B cell (primary cell): ENCODE data around the gene ERMARD. TPM values are rescaled to one million over a fixed set of nuclear protein-coding genes. Genes with fewer than 3 reads are reported as not detected.

Source experiments
- ATAC-seq: fragments of 200-7000 bp; cut with Tn5 transposase; one replicate; pipeline ENCODE4 v1.10.0; 2021; ENCODE audit warnings: low read depth, mild to moderate bottlenecking, moderate number of reproducible peaks, moderate library complexity
- CTCF ChIA-PET: fragments of 350-600 bp; sonication (Branson Sonifier 250); formaldehyde crosslinking; loops from one replicate; lab custom pipeline; 2021; ENCODE audit warnings: antibody characterized with exemption, inconsistent platforms; lab: Charles Lee
- POLR2A ChIA-PET: fragments of 350-600 bp; sonication (Branson Sonifier 250); formaldehyde crosslinking; loops from one replicate; lab custom pipeline; 2021; ENCODE audit warnings: antibody characterized with exemption; lab: Charles Lee
- DNase-seq: peaks from one replicate; pipeline ENCODE4 v3.0.0; 2013
- H2AFZ ChIP-seq: 2 replicates; pipeline ENCODE4 v1.6.1; 2012; ENCODE audit warnings: mild to moderate bottlenecking, low read depth, low read length; ENCODE audit not compliant: insufficient read depth, poor library complexity, severe bottlenecking
- H3K27ac ChIP-seq, 2 donors: 1 replicate in 1 of 2; 2 replicates in 1 of 2; pipeline ENCODE4 v1.5.1; 2012 to 2013; ENCODE audit warnings: low read length in 2 of 2, mild to moderate bottlenecking in 2 of 2, moderate library complexity in 1 of 2
- H3K27me3 ChIP-seq, 4 experiments: fragments of 200-600 bp in 1 of 4; sonication (generic) in 1 of 4; replicated peaks in 1 of 4; 1 replicate in 2 of 4; 2 replicates in 2 of 4; pipeline versions ENCODE4 v1.6.1 to v1.7.0; 2013 to 2016; ENCODE audit warnings: low read length in 3 of 4, mild to moderate bottlenecking in 2 of 4, mixed read lengths in 1 of 4, moderate library complexity in 1 of 4; ENCODE audit not compliant: insufficient read depth in 4 of 4, control insufficient read depth in 3 of 4; ENCODE audit errors: control extremely low read depth in 1 of 4
- H3K36me3 ChIP-seq, 2 experiments: replicated peaks in 1 of 2; 1 replicate in 1 of 2; 2 replicates in 1 of 2; pipeline versions ENCODE4 v1.6.1 to v1.7.1; 2013; ENCODE audit warnings: low read length in 1 of 2; ENCODE audit not compliant: insufficient read depth in 2 of 2, control insufficient read depth in 1 of 2; ENCODE audit errors: control extremely low read depth in 1 of 2, extremely low read depth in 1 of 2
- H3K4me1 ChIP-seq, 2 donors: fragments of 200-600 bp in 1 of 2; sonication (generic) in 1 of 2; 1 replicate in 1 of 2; 2 replicates in 1 of 2; pipeline versions ENCODE4 v1.5.1 to v1.6.1; 2013 to 2017; ENCODE audit warnings: low read length in 2 of 2; ENCODE audit not compliant: control insufficient read depth in 2 of 2, insufficient read depth in 2 of 2
- H3K4me2 ChIP-seq: replicated peaks from 2 replicates; pipeline ENCODE3; 2012; ENCODE audit warnings: mild to moderate bottlenecking, low read depth, low read length; ENCODE audit not compliant: poor library complexity, severe bottlenecking
- H3K4me3 ChIP-seq, 5 experiments: fragments of 200-600 bp in 1 of 5; sonication (generic) in 1 of 5; 1 replicate in 3 of 5; 2 replicates in 2 of 5; pipeline versions ENCODE4 v1.5.1 to v1.7.0; 2011 to 2016; ENCODE audit warnings: low read length in 4 of 5, mild to moderate bottlenecking in 4 of 5, low read depth in 2 of 5, control low read depth in 1 of 5, moderate library complexity in 1 of 5; ENCODE audit not compliant: insufficient read depth in 1 of 5; ENCODE audit errors: control extremely low read depth in 1 of 5, extremely low read depth in 1 of 5
- H3K79me2 ChIP-seq: fragments of 200-600 bp; sonication (generic); one replicate; pipeline ENCODE4 v1.6.0; 2016; ENCODE audit warnings: low read length; ENCODE audit not compliant: control insufficient read depth, insufficient read depth
- H3K9ac ChIP-seq: fragments of 200-600 bp; sonication (generic); 2 replicates; pipeline ENCODE4 v1.6.1; 2017; ENCODE audit warnings: mild to moderate bottlenecking, low read length, moderate library complexity
- H3K9me3 ChIP-seq, 3 donors: one replicate each; pipeline versions ENCODE4 v1.6.1 to v1.7.1; 2013; ENCODE audit warnings: low read length in 2 of 3; ENCODE audit not compliant: control insufficient read depth in 2 of 3, insufficient read depth in 1 of 3; ENCODE audit errors: control extremely low read depth in 1 of 3
- H4K20me1 ChIP-seq: 2 replicates; pipeline ENCODE4 v1.6.0; 2012; ENCODE audit warnings: mild to moderate bottlenecking, low read length; ENCODE audit not compliant: insufficient read depth, control insufficient read depth, poor library complexity, severe bottlenecking
- H3K27ac Mint-ChIP-seq: one replicate; pipeline ENCODE4 v1.8.0; 2021; ENCODE audit warnings: mixed read lengths
- H3K27me3 Mint-ChIP-seq: one replicate; pipeline ENCODE4 v1.8.0; 2021; ENCODE audit warnings: mixed read lengths
- H3K4me1 Mint-ChIP-seq: one replicate; pipeline ENCODE4 v1.8.0; 2021; ENCODE audit warnings: mixed read lengths
- H3K4me3 Mint-ChIP-seq: one replicate; pipeline ENCODE4 v1.8.0; 2021; ENCODE audit warnings: mixed read lengths
- H3K9me3 Mint-ChIP-seq: one replicate; pipeline ENCODE4 v1.8.0; 2022; ENCODE audit warnings: mixed read lengths; ENCODE audit not compliant: insufficient read depth
- CTCF ChIP-seq: fragments of 200-600 bp; IDR thresholded peaks from one replicate; pipeline ENCODE4 v1.8.0; 2022; ENCODE audit warnings: antibody characterized with exemption, mild to moderate bottlenecking
- EZH2 ChIP-seq: IDR thresholded peaks from 2 replicates; pipeline ENCODE4 v1.6.1; 2012; ENCODE audit warnings: borderline replicate concordance, low read depth, mild to moderate bottlenecking, moderate library complexity, low read length; ENCODE audit not compliant: insufficient read depth, poor library complexity, severe bottlenecking
- WGBS: methylation state at CpG from one replicate; pipeline ENCODE4 v1.1.5; 2013; ENCODE audit warnings: missing lambda C conversion rate; ENCODE audit not compliant: insufficient coverage; 5-methylcytosine and 5-hydroxymethylcytosine counted together
- intact Hi-C: fragments of 100-400 bp; cut with micrococcal nuclease; formaldehyde crosslinking; loops from one replicate; pipeline ENCODE4 v1.10.0; 2022
- polyA plus RNA-seq: library from polyadenylated mRNA; depleted of rRNA; stranded (reverse); fragments of >200 nt; gene quantifications from 2 replicates; pipeline ENCODE4 v1.2.3, GENCODE V29; 2012
- total RNA-seq, 2 donors: library from RNA; stranded (reverse); fragments of 120-200 nt in 1 of 2; gene quantifications; 1 replicate in 1 of 2; 2 replicates in 1 of 2; pipeline versions ENCODE4 v1.2.3 to v1.2.4, GENCODE V29; 2013 to 2022

Gene ERMARD
- total and polyA plus RNA-seq, 2 donors (not counting 1 experiment from before 2014, with no cell fraction given): 42.8 to 65.1 TPM

- H3K27me3 ChIP-seq: no peaks in the 10 kb centered on the region
- no peaks in the 10 kb centered on the region for H3K27me3 Mint-ChIP-seq
- H3K9me3 ChIP-seq: peaks cover 0 to 2% (median 0%) of the 10 kb centered on the region in 3 donors
- H3K9ac ChIP-seq: peak within 1 kb of the TSS; percentile 92
- POLR2A ChIA-PET: interaction anchor here (0.9 to 3.0 kb wide), 4 partner anchors 20 to 851 kb away, joined by 3 to 28 read pairs (median 12); partner anchors contain the start of genes DYNLT2, ERMARD, PSMB1 and TBP
- intact Hi-C loops: loop anchor here (1.0 to 10.0 kb wide), 6 partner anchors 21 to 882 kb away; partner anchors contain the start of genes DYNLT2, ERMARD, PDCD2 and TBP
- peaks cover 40% of the 10 kb centered on the region for H3K79me2 ChIP-seq
- no peaks in the 10 kb centered on the region for H3K9me3 Mint-ChIP-seq
- peak within 1 kb of the TSS; percentile 97 for H2AFZ ChIP-seq
- WGBS: under 1% methylated on average over 92 of the region's 92 CpGs
- H3K27ac ChIP-seq: peak within 1 kb of the TSS; percentile 86 to 95
- CTCF ChIA-PET: interaction anchor here (0.5 to 2.1 kb wide), 8 partner anchors 13 to 281 kb away, joined by 3 to 8 read pairs (median 3); partner anchors contain the start of gene ERMARD
- DNase-seq (peak; percentile 98), ATAC-seq (peak; percentile 90)
- peak within 1 kb of the TSS; percentile 95 for H3K4me3 Mint-ChIP-seq
- no peaks in the 10 kb centered on the region for H4K20me1 ChIP-seq
- TF ChIP-seq CTCF: no peak
- TF ChIP-seq EZH2: no peak
- H3K36me3 ChIP-seq: peaks cover 6 to 7% of the 10 kb centered on the region in 2 experiments
- H3K4me2 ChIP-seq: peak within 1 kb of the TSS; percentile 85
- H3K4me1 Mint-ChIP-seq: peaks cover 52% of the 10 kb centered on the region
- H3K4me1 ChIP-seq: peaks cover 27 to 44% of the 10 kb centered on the region in 2 donors
- H3K4me3 ChIP-seq: peak within 1 kb of the TSS; percentile 61 to 95 (median 85)
- peak within 1 kb of the TSS; percentile 94 for H3K27ac Mint-ChIP-seq
These were observed 49.2 kb upstream of the ERMARD start, which contains the start of the genes C6orf120 and WDR27 for GRCh38 chr6:169701954-169702839. TSS of gene C6orf120 (plus strand) at chr6:169702126. CDS start at chr6:169702460, 334 bp downstream. TSS of gene WDR27 (minus strand) at chr6:169702029. CDS start at chr6:169689005, 13,024 bp downstream.
